GM12878 (cell line): ENCODE measurements around the gene EEF2. TPM values are rescaled to one million over a fixed set of nuclear protein-coding genes. Genes with fewer than 3 reads are reported as not detected.
A peak's percentile ranks its signal among the peaks of the same experiment; 100 is the strongest.

Source experiments
- BCL3 ChIP-seq: IDR thresholded peaks from 2 replicates; pipeline ENCODE4 v1.6.1; 2011; ENCODE audit warnings: borderline replicate concordance, low read depth, mild to moderate bottlenecking, moderate library complexity, low read length; ENCODE audit not compliant: insufficient read depth, poor library complexity, severe bottlenecking
- BHLHE40 ChIP-seq, 2 experiments: fragments of 450-650 bp in 1 of 2; IDR thresholded peaks; 2 replicates each; pipeline ENCODE4 v1.6.1; 2011 to 2017; ENCODE audit warnings: low read depth in 2 of 2, borderline replicate concordance in 1 of 2, improper control_type of control experiment in 1 of 2, low read length in 1 of 2, mild to moderate bottlenecking in 1 of 2
- CBX3 ChIP-seq: fragments of 200-600 bp; sonication (generic); IDR thresholded peaks from 2 replicates; pipeline ENCODE4 v1.6.1; 2016; ENCODE audit warnings: low read depth, borderline replicate concordance
- CREM ChIP-seq: IDR thresholded peaks from 2 replicates; pipeline ENCODE4 v1.6.1; 2014; ENCODE audit warnings: antibody characterized with exemption, low read depth
- DPF2 ChIP-seq: fragments of 450-650 bp; IDR thresholded peaks from 2 replicates; pipeline ENCODE4 v1.6.1; 2017; ENCODE audit warnings: mild to moderate bottlenecking
- FOXM1 ChIP-seq: IDR thresholded peaks from 2 replicates; pipeline ENCODE4 v1.6.1; 2012; ENCODE audit warnings: low read depth, mild to moderate bottlenecking, inconsistent platforms, low read length, moderate library complexity
- IKZF1 ChIP-seq: fragments of 450-650 bp; conservative IDR thresholded peaks from 2 replicates; pipeline ENCODE4 v1.6.1; 2017; ENCODE audit warnings: antibody characterized with exemption, mild to moderate bottlenecking
- IKZF2 ChIP-seq, 2 experiments: fragments of 450-650 bp; IDR thresholded peaks; 2 replicates each; pipeline ENCODE4 v1.6.1; 2017; ENCODE audit warnings: mild to moderate bottlenecking in 2 of 2, moderate library complexity in 2 of 2
- JUND ChIP-seq: IDR thresholded peaks from 2 replicates; pipeline ENCODE4 v1.6.1; 2012; ENCODE audit warnings: low read depth, mild to moderate bottlenecking, low read length, improper control_type of control experiment, moderate library complexity
- KDM1A ChIP-seq: fragments of 200-600 bp; sonication (generic); IDR thresholded peaks from 2 replicates; pipeline ENCODE4 v1.6.1; 2016; ENCODE audit warnings: borderline replicate concordance
- KLF5 ChIP-seq: fragments of 450-650 bp; IDR thresholded peaks from 2 replicates; pipeline ENCODE4 v1.6.1; 2014; ENCODE audit warnings: mild to moderate bottlenecking; ENCODE audit not compliant: partially characterized antibody
- NR2C1 ChIP-seq: fragments of 450-650 bp; IDR thresholded peaks from 2 replicates; pipeline ENCODE4 v1.6.1; 2017; ENCODE audit warnings: antibody characterized with exemption, mild to moderate bottlenecking, moderate library complexity
- PAX5 ChIP-seq: IDR thresholded peaks from 2 replicates; pipeline ENCODE4 v1.6.1; 2011; ENCODE audit warnings: low read depth, low read length, borderline replicate concordance
- PML ChIP-seq: IDR thresholded peaks from 2 replicates; pipeline ENCODE4 v1.6.1; 2012; ENCODE audit warnings: low read length, inconsistent platforms
- POLR2AphosphoS2 ChIP-seq: IDR thresholded peaks from 2 replicates; pipeline ENCODE4 v1.6.1; 2011; ENCODE audit warnings: low read depth, mild to moderate bottlenecking, low read length, improper control_type of control experiment, moderate library complexity
- RBBP5 ChIP-seq: fragments of 200-600 bp; sonication (generic); conservative IDR thresholded peaks from 2 replicates; pipeline ENCODE4 v1.6.1; 2016
- RFX5 ChIP-seq: IDR thresholded peaks from 2 replicates; pipeline ENCODE4 v1.6.1; 2011; ENCODE audit warnings: low read depth, low read length, improper control_type of control experiment
- SMARCA5 ChIP-seq: fragments of 450-650 bp; IDR thresholded peaks from 2 replicates; pipeline ENCODE4 v1.6.1; 2017; ENCODE audit warnings: mild to moderate bottlenecking
- SMC3 ChIP-seq: IDR thresholded peaks from 2 replicates; pipeline ENCODE4 v1.6.1; 2011; ENCODE audit warnings: low read length, improper control_type of control experiment, borderline replicate concordance
- STAT1 ChIP-seq: fragments of 450-650 bp; conservative IDR thresholded peaks from 2 replicates; pipeline ENCODE4 v1.6.1; 2014; ENCODE audit warnings: antibody characterized with exemption, mild to moderate bottlenecking
- TAF1 ChIP-seq: IDR thresholded peaks from 2 replicates; pipeline ENCODE4 v1.6.1; 2011; ENCODE audit warnings: mild to moderate bottlenecking, low read depth, low read length, borderline replicate concordance
- USF2 ChIP-seq: IDR thresholded peaks from 2 replicates; pipeline ENCODE4 v1.6.1; 2011; ENCODE audit warnings: low read depth, low read length, improper control_type of control experiment, borderline replicate concordance
- polyA plus RNA-seq, 11 experiments: library from polyadenylated mRNA; depleted of rRNA in 4 of 11; unstranded in 6 of 11; stranded (reverse) in 5 of 11; fragments of >200 nt; fragmentation: Nextera tagmentation in 4 of 11; fragmentation: Illumina TruSeq in 1 of 11; extraction: Ambion mirVana in 4 of 11; extraction: Trizol in 1 of 11; gene quantifications; 1 replicate in 1 of 11; 2 replicates in 10 of 11; pipeline versions ENCODE4 v1.2.1 to v1.2.3, GENCODE V29; 2011 to 2016; ENCODE audit warnings: inconsistent platforms in 2 of 11, missing spikeins in 2 of 11, low read depth in 1 of 11
- total RNA-seq, 4 experiments: library from RNA; depleted of rRNA in 3 of 4; stranded (reverse); fragments of >200 nt in 3 of 4; fragmentation: Illumina TruSeq in 1 of 4; extraction: Trizol in 1 of 4; gene quantifications; 2 replicates each; pipeline versions ENCODE4 v1.2.1 to v1.2.3, GENCODE V29; 2013 to 2021
- TF ChIP-seq, protein P1 (sequence below): fragments of 450-650 bp; IDR thresholded peaks from 2 replicates; pipeline ENCODE4 v1.6.1; 2016; ENCODE audit warnings: mild to moderate bottlenecking, moderate library complexity, borderline replicate concordance

EEF2 gene
- total and polyA plus RNA-seq, 10 of the 15 experiments (the other 5 are each of a cell fraction or from before 2014, with no cell fraction given) = 280 to 3,491 (median 1,305) TPM

DNA sequence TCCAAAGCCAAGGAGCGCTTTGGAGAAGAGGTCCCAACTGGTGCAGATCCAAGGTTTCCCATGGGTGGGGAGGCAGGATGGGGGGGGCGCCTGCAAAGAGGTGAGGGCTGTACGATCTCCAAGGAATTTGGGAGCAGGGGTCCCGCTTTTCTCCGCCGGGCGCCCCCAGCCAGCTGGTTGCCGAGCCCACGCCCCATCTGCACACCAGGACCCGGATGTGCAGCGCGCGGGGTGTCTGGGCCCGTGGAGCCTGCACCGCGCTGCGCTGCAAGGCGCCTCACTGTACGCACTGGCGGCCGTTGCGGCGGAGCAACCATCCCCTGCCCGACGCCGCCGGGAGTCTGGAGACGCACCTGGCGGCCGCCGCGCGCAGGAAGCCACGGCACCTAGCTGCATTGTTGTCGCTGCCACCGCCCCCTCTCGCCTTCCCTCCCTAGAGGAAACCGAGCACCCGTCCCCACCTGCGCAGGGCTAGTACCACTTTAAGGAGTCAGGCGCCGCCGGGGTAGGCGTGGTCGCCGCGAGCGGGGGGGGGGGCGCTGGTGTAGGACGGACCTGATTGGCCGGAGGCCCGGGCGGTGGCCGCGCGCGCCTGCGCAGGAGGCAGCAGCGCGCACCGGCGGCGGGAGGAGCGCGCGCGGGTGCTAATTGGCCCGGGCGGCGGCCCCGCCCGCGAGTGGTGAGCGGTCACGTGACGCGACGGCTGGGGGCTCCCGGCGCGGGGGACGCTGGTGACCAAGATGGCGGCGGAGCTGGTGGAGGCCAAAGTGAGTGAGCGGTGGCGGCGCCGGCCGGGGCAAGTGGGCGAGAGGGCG is 22.0 kb upstream of the EEF2 start, which contains the start of gene PIAS4 (continued):
- TF ChIP-seq CBX3 (no peak), BHLHE40 (IDR thresholded peaks at IDR 0.05; ENCODE audit: borderline replicate concordance in 1 of 2, low read depth in 2 of 2, low read length in 1 of 2) (peak; percentile 93 to 99), PML (no peak), TAF1 (peak; percentile 90; the same call in 1 of the 2 replicates), KDM1A (no peak), IKZF1 (peak; percentile 92), POLR2AphosphoS2 (no peak), RBBP5 (no peak), FOXM1 (no peak), IKZF2 (IDR thresholded peaks at IDR 0.05) (peak; percentile 21 to 33; a peak in 1 of 4 replicates), SMC3 (no peak), JUND (no peak), RFX5 (no peak), CREM (peak; percentile 45; the same call in 1 of the 2 replicates), USF2 (peak; percentile 91), BCL3 (peak; percentile 6), SMARCA5 (0 out of 2 replicates have a peak, but pooled peaks have one; percentile 17), KLF5 (peak; percentile 70), NR2C1 (peak; percentile 30), STAT1 (no peak; the same call in 1 of the 2 replicates), PAX5 (0 out of 2 replicates have a peak, but pooled peaks have one; percentile 6), DPF2 (peak; percentile 67; the same call in 1 of the 2 replicates)
- TF ChIP-seq, protein P1, sequence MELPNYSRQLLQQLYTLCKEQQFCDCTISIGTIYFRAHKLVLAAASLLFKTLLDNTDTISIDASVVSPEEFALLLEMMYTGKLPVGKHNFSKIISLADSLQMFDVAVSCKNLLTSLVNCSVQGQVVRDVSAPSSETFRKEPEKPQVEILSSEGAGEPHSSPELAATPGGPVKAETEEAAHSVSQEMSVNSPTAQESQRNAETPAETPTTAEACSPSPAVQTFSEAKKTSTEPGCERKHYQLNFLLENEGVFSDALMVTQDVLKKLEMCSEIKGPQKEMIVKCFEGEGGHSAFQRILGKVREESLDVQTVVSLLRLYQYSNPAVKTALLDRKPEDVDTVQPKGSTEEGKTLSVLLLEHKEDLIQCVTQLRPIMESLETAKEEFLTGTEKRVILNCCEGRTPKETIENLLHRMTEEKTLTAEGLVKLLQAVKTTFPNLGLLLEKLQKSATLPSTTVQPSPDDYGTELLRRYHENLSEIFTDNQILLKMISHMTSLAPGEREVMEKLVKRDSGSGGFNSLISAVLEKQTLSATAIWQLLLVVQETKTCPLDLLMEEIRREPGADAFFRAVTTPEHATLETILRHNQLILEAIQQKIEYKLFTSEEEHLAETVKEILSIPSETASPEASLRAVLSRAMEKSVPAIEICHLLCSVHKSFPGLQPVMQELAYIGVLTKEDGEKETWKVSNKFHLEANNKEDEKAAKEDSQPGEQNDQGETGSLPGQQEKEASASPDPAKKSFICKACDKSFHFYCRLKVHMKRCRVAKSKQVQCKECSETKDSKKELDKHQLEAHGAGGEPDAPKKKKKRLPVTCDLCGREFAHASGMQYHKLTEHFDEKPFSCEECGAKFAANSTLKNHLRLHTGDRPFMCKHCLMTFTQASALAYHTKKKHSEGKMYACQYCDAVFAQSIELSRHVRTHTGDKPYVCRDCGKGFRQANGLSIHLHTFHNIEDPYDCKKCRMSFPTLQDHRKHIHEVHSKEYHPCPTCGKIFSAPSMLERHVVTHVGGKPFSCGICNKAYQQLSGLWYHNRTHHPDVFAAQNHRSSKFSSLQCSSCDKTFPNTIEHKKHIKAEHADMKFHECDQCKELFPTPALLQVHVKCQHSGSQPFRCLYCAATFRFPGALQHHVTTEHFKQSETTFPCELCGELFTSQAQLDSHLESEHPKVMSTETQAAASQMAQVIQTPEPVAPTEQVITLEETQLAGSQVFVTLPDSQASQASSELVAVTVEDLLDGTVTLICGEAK = no peak
